Measurements from ENCODE around the gene SPATC1L. TPM values are rescaled to one million over a fixed set of nuclear protein-coding genes. Genes with fewer than 3 reads are reported as not detected.

Gene SPATC1L
- total RNA-seq, 1 experiment from 2014 or later = 36.0 TPM

DNA sequence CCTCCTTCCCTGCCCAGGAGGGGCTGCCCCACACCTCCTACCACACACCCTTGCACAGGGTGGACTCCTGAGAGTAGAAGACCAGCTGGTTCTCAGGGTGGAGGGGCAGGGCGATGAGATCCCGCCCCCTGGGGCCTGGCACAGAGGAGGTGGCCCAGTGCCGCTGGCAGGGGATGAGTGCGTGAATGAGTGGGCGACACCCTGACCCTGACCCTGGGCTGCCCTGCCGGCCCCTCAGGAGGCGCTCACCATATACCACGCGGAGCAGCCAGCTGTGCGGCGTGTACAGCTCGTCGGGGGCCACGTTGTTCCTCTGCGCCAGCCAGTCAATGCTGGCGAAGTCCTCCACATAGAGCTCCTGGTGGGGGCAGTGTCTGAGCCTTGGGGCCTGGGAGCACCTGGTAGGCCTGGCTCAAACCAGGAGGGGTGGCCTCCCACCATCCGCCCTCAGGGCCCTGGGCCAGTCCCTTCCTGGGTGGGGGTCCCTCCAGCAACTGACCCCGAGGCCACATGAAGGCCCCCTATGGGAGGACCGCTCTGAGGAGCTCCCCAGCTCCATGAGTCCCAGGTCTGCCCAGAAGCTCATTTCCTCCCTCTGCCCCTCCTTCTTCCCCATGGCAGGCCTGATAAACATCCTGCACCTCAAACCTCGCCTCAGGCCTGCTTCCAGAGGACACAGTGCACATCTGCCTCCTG, 31.3 kb upstream of the SPATC1L start:
- H3K79me2 ChIP-seq (ENCODE audit: insufficient read depth, low read length) = peaks cover 5% of the 10 kb centered on the region; the same call in 1 of the 2 replicates

More for the DNA sequence above, 31.3 kb upstream of the SPATC1L start:
- no peak overlapping the region for H3K27ac ChIP-seq (ENCODE audit: insufficient read length, low read depth, low read length)
- Mint-ChIP-seq H3K27ac (peak overlapping the region in 2 of 3 experiments; percentile 45 to 95; a peak in 3 of 7 replicates), H3K4me3 (no peak overlapping the region), H3K4me1 (no peaks in the 10 kb centered on the region), H3K9me3 (no peaks in the 10 kb centered on the region), H3K27me3 (ENCODE audit: low read depth) (no peaks in the 10 kb centered on the region), H3K36me3 (ENCODE audit: insufficient read depth in 1 of 3, low read depth in 3 of 3) (peaks cover 18 to 41% (median 29%) of the 10 kb centered on the region in 3 experiments)
- no peaks in the 10 kb centered on the region for H3K23me2 ChIP-seq (ENCODE audit: insufficient read length, low read depth, low read length, poor library complexity, severe bottlenecking)
- no peak overlapping the region for H2BK120ac ChIP-seq (ENCODE audit: low read depth, low read length, poor library complexity, severe bottlenecking)
- H2BK12ac ChIP-seq (ENCODE audit: insufficient read length, low read depth, low read length) = no peak overlapping the region
- H4K8ac ChIP-seq (replicated peaks; ENCODE audit: insufficient read length, low read depth, low read length) = no peak overlapping the region
- WGBS (ENCODE audit: extremely low coverage, insufficient read length, low lambda C conversion rate) = no CpG with 5 or more reads among the region's 20 CpGs
- no peak overlapping the region for H3K56ac ChIP-seq (ENCODE audit: insufficient read length, low read depth, low read length)
- H3T11ph ChIP-seq (ENCODE audit: low read length) = no peak overlapping the region
- H2BK15ac ChIP-seq (ENCODE audit: low read depth, low read length) = no peak overlapping the region
- H2BK20ac ChIP-seq (ENCODE audit: low read depth, low read length, poor library complexity, severe bottlenecking) = no peak overlapping the region
- no peaks in the 10 kb centered on the region for H4K20me1 ChIP-seq (ENCODE audit: control insufficient read depth, insufficient read depth, insufficient read length)
- no peak overlapping the region for H3K9ac ChIP-seq (ENCODE audit: extremely low read depth, insufficient read length, low read length)
- DNase-seq = no peak
- no peak for TF ChIP-seq CTCF (conservative IDR thresholded peaks at IDR 0.05)
- H3K18ac ChIP-seq (ENCODE audit: insufficient read length, low read depth, low read length) = no peak overlapping the region
- no peak overlapping the region for H3K4me2 ChIP-seq (ENCODE audit: insufficient read depth, insufficient read length, low read length)
- no peaks in the 10 kb centered on the region for H3K4me1 ChIP-seq (ENCODE audit: insufficient read depth, low read length)
- no peaks in the 10 kb centered on the region for H3K79me1 ChIP-seq (ENCODE audit: insufficient read depth, low read depth, low read length, poor library complexity, severe bottlenecking)
- H3K4ac ChIP-seq (ENCODE audit: low read depth, low read length) = no peak overlapping the region
- H2AK5ac ChIP-seq (ENCODE audit: insufficient read length, low read length) = no peak overlapping the region
- no peak overlapping the region; the same call in 1 of the 2 replicates for H3K14ac ChIP-seq (ENCODE audit: insufficient read depth, low read length)
- no peak overlapping the region for H2BK5ac ChIP-seq (ENCODE audit: insufficient read length, low read length)
- H3K27me3 ChIP-seq (ENCODE audit: insufficient read depth, low read length) = no peaks in the 10 kb centered on the region
- no peaks in the 10 kb centered on the region for H3K9me3 ChIP-seq (ENCODE audit: control insufficient read depth, low read depth, low read length)
- H4K91ac ChIP-seq (ENCODE audit: insufficient read length, low read depth, low read length) = no peak overlapping the region
- no peak overlapping the region for H4K5ac ChIP-seq (ENCODE audit: insufficient read length, low read depth, low read length)
- no peak overlapping the region for H2AFZ ChIP-seq (ENCODE audit: low read length)
- H3K23ac ChIP-seq (ENCODE audit: insufficient read length, low read depth, low read length) = no peak overlapping the region

Measured in H9 (cell line).